Spleen (tissue), 7 donors: ENCODE measurements around the gene ANGEL2.

ENCODE experiments used
- CTCF ChIP-seq, 11 experiments: fragments of 200-600 bp in 7 of 11; fragments of 450-650 bp in 4 of 11; sonication (generic) in 4 of 11; IDR thresholded peaks in 8 of 11; conservative IDR thresholded peaks in 3 of 11; 1 replicate in 7 of 11; 2 replicates in 4 of 11; pipeline versions ENCODE4 v1.4.0 to v1.8.0; 2016 to 2021; ENCODE audit warnings: antibody characterized with exemption in 11 of 11, inconsistent platforms in 4 of 11, mild to moderate bottlenecking in 1 of 11
- POLR2A ChIP-seq, 3 donors: fragments of 450-650 bp; IDR thresholded peaks; one replicate each; pipeline ENCODE4 v1.5.1; 2017; ENCODE audit warnings: antibody characterized with exemption in 3 of 3, mild to moderate bottlenecking in 1 of 3
- POLR2AphosphoS5 ChIP-seq, 3 donors: sonication (generic); formaldehyde crosslinking; IDR thresholded peaks; one replicate each; pipeline ENCODE4 v1.5.1; 2017; ENCODE audit warnings: antibody characterized with exemption in 3 of 3
- donor health status: DM: no; HTN: no; CAD: no; lungs with moderate emphysema.
- donor health status: DM: no; HTN: no; CAD: no.
- donor health status: DM: no; HTN: no; CAD: no.

- TF ChIP-seq POLR2A (IDR thresholded peaks at IDR 0.05) (no peak), CTCF (IDR thresholded peaks at IDR 0.05 in 8 of 11, conservative IDR thresholded peaks at IDR 0.05 in 3 of 11) (no peak), POLR2AphosphoS5 (IDR thresholded peaks at IDR 0.05) (no peak)
Measured at GRCh38 chr1:213032651-213033050, 17.0 kb upstream of the ANGEL2 start.
